Thyroid gland (tissue), 4 donors: ENCODE data around the gene PLXNB1.

Source experiments
- CTCF ChIP-seq, 6 experiments: fragments of 200-600 bp in 3 of 6; fragments of 450-650 bp in 3 of 6; sonication (generic) in 3 of 6; IDR thresholded peaks; one replicate each; pipeline ENCODE4 v1.5.1; 2016 to 2019; ENCODE audit warnings: antibody characterized with exemption in 6 of 6, mild to moderate bottlenecking in 2 of 6, inconsistent platforms in 1 of 6, moderate library complexity in 1 of 6
- POLR2A ChIP-seq, 2 donors: fragments of 450-650 bp; IDR thresholded peaks; one replicate each; pipeline ENCODE4 v1.6.1; 2017; ENCODE audit warnings: antibody characterized with exemption in 2 of 2, mild to moderate bottlenecking in 2 of 2, moderate library complexity in 1 of 2

- TF ChIP-seq CTCF (IDR thresholded peaks at IDR 0.05) (peak; percentile 94 to 100 (median 99)), POLR2A (IDR thresholded peaks at IDR 0.05) (peak in 1 of 2 donors; percentile 9)
Observed at GRCh38 chr3:48435774-48436476, 6.0 kb upstream of the PLXNB1 start.
